ENCODE results near the gene MSL3B. TPM values are rescaled to one million over a fixed set of nuclear protein-coding genes. Genes with fewer than 3 reads are reported as not detected.
A peak's percentile ranks its signal among the peaks of the same experiment; 100 is the strongest.

The MSL3B gene

GRCh38 chr2:233817995-233818638, 50.1 kb downstream of the MSL3B start:
- H3K9me3 ChIP-seq, result no peaks in the 10 kb centered on the region
- no peak for TF ChIP-seq CTCF (IDR thresholded peaks at IDR 0.05)
- no peaks in the 10 kb centered on the region for H3K36me3 ChIP-seq (ENCODE audit: low read depth)
- no peak overlapping the region for H3K4me3 ChIP-seq
- no peaks in the 10 kb centered on the region for H3K4me1 ChIP-seq (ENCODE audit: low read depth)
- no peak for DNase-seq
- peak; percentile 52 for ATAC-seq
- intact Hi-C loops (cut with DNase I, micrococcal nuclease), result no loop called here

GRCh38 chr2:233817361-233817911, 50.8 kb downstream of the MSL3B start:
- H3K4me1 ChIP-seq (ENCODE audit: low read depth), result no peaks in the 10 kb centered on the region
- H3K9me3 ChIP-seq, result no peaks in the 10 kb centered on the region
- H3K4me3 ChIP-seq, result no peak overlapping the region
- TF ChIP-seq CTCF (IDR thresholded peaks at IDR 0.05), result no peak
- no peak for DNase-seq
- peak; percentile 14 for ATAC-seq
- H3K36me3 ChIP-seq (ENCODE audit: low read depth), result no peaks in the 10 kb centered on the region
- intact Hi-C loops (cut with DNase I, micrococcal nuclease), result no loop called here

DNA sequence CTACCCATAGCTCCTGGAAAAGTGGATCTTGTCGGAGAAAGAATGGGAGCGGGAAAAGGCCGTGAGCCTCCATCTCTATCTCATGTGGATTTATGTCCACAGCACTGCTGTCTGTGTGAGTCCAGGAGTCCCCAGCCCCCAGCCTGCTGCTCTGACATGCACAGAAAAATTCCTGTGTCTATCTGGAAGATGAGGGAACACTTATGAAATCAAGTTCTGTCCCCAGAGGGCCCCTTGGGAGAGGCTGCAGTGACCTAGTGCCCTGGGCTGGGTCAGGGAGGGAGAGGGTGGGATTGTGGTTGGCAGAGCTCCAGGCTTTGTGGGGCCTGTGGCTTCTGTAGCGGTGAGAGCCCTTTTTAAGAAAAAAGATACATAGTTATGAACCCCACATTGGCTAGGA, 51.4 kb downstream of the MSL3B start:
- Histone ChIP-seq H3K36me3 (ENCODE audit: low read depth) (no peaks in the 10 kb centered on the region), H3K4me3 (no peak overlapping the region), H3K4me1 (ENCODE audit: low read depth) (no peaks in the 10 kb centered on the region), H3K9me3 (no peaks in the 10 kb centered on the region)
- ATAC-seq (no peak), DNase-seq (peak in 1 of 3 donors; percentile 16)
- TF ChIP-seq CTCF (IDR thresholded peaks at IDR 0.05), result no peak
- intact Hi-C loops (cut with DNase I, micrococcal nuclease), result no loop called here

GRCh38 chr2:233816334-233816733, 51.9 kb downstream of the MSL3B start:
- no peaks in the 10 kb centered on the region for H3K4me1 ChIP-seq (ENCODE audit: low read depth)
- no peak overlapping the region for H3K4me3 ChIP-seq
- intact Hi-C loops (cut with DNase I, micrococcal nuclease), result no loop called here

GRCh38 chr2:233815861-233816260, 52.3 kb downstream of the MSL3B start:
- intact Hi-C loops (cut with DNase I, micrococcal nuclease), result no loop called here
- Histone ChIP-seq H3K4me1 (ENCODE audit: low read depth) (no peaks in the 10 kb centered on the region), H3K9me3 (no peaks in the 10 kb centered on the region), H3K4me3 (no peak overlapping the region), H3K36me3 (ENCODE audit: low read depth) (no peaks in the 10 kb centered on the region)
- DNase-seq, result no peak
- TF ChIP-seq CTCF (IDR thresholded peaks at IDR 0.05), result no peak
- ATAC-seq, result no peak

More at GRCh38 chr2:233816334-233816733, 51.9 kb downstream of the MSL3B start:
- DNase-seq, result peak in 1 of 3 donors; percentile 7
- no peak for ATAC-seq
- no peak for TF ChIP-seq CTCF (IDR thresholded peaks at IDR 0.05)
- Histone ChIP-seq H3K36me3 (ENCODE audit: low read depth) (no peaks in the 10 kb centered on the region), H3K9me3 (no peaks in the 10 kb centered on the region)

Other genes starting within 250 kb of the MSL3B start
- 100 to 1,000 TPM in 1 of 3 donors, 10 to 100 TPM in 2; 42.0 to 116 (median 43.9) TPM for gene UGT1A10, start 231.9 kb downstream of the MSL3B start, total RNA-seq
- gene UGT1A9, start 196.5 kb downstream of the MSL3B start, total RNA-seq, result 10 to 100 TPM in 1 of 3 donors, 1 to 10 TPM in 2; 3.6 to 11.4 (median 4.0) TPM
- 10 to 100 TPM in 1 of 3 donors, 1 to 10 TPM in 2; 5.4 to 19.5 (median 5.9) TPM for gene UGT1A7, start 186.5 kb downstream of the MSL3B start, total RNA-seq
- gene UGT1A6, start 175.5 kb downstream of the MSL3B start, total RNA-seq, result 10 to 100 TPM in 1 of 3 donors, 1 to 10 TPM in 2; 8.5 to 19.3 (median 8.7) TPM
- 1 to 10 TPM; 2.1 to 6.5 (median 2.4) TPM for gene UGT1A5, start 155.5 kb downstream of the MSL3B start, total RNA-seq
- gene UGT1A4, start 149.7 kb downstream of the MSL3B start, total RNA-seq, result 1 to 10 TPM; 2.4 to 7.0 (median 2.9) TPM
- 1 to 10 TPM; 2.6 to 4.7 (median 2.7) TPM for gene UGT1A3, start 139.3 kb downstream of the MSL3B start, total RNA-seq
- gene UGT1A1, start 108.1 kb downstream of the MSL3B start, total RNA-seq, result 1 to 10 TPM; 4.0 to 7.0 (median 4.9) TPM
- gene MROH2A, start 90.1 kb downstream of the MSL3B start, total RNA-seq, result under 1 TPM in 1 of 3 donors, not detected in 2; 0.20 TPM
- gene HJURP, start 13.9 kb downstream of the MSL3B start, total RNA-seq, result 1 to 10 TPM; 1.7 to 9.8 (median 3.6) TPM
- not detected for gene TRPM8, start 49.0 kb upstream of the MSL3B start, total RNA-seq
- gene SPP2, start 182.3 kb upstream of the MSL3B start, total RNA-seq, result not detected